ENCODE data around the gene PILRA.
"Not testable (repeated sequence)": the region's sequence is repeated elsewhere in the genome, so short reads cannot be mapped to it uniquely, and the experiment has no call there.

PILRA gene

DNA sequence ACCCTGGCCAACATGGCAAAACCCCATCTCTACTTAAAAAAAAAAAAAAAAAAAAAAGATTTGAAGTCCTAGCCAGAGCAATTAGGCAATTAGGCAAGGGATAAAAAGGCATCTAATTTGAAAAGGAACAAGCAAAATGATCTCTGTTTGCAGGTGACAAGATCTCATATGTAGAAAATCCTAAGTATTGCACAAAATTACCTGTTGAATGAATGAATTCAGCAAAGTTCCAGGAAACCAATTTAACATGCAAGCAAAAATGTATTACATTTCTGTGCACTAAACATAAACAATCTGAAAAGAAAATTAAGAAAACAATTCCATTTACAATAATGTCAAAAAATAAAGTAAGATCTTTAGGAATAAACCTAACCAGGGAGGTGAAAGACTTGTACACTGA, 10.2 kb upstream of the PILRA start:
- TF ChIP-seq, protein P1, sequence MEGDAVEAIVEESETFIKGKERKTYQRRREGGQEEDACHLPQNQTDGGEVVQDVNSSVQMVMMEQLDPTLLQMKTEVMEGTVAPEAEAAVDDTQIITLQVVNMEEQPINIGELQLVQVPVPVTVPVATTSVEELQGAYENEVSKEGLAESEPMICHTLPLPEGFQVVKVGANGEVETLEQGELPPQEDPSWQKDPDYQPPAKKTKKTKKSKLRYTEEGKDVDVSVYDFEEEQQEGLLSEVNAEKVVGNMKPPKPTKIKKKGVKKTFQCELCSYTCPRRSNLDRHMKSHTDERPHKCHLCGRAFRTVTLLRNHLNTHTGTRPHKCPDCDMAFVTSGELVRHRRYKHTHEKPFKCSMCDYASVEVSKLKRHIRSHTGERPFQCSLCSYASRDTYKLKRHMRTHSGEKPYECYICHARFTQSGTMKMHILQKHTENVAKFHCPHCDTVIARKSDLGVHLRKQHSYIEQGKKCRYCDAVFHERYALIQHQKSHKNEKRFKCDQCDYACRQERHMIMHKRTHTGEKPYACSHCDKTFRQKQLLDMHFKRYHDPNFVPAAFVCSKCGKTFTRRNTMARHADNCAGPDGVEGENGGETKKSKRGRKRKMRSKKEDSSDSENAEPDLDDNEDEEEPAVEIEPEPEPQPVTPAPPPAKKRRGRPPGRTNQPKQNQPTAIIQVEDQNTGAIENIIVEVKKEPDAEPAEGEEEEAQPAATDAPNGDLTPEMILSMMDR (IDR thresholded peaks at IDR 0.05; ENCODE audit: low read depth, low read length, missing control alignments) = no peak
- no peak overlapping the region for H3K4me3 ChIP-seq (ENCODE audit: low read depth, low read length)
- DNase-seq (ENCODE audit: low read depth) = no peak

DNA sequence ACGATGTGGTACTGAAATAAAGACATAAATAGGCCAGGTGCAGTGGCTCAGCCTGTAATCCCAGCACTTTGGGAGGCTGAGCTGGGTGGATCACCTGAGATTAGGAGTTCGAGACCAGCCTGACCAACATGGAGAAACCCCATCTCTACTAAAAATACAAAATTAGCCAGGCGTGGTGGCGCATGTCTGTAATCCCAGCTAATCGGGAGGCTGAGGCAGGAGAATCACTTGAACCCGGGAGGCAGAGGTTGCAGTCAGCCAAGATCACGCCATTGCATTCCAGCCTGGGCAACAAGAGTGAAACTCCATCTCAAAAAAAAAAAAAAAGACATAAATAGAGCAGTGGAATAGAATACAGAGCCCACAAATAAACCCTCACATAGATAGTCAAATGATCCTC, 9.5 kb upstream of the PILRA start:
- H3K4me3 ChIP-seq (ENCODE audit: low read depth, low read length); DNase-seq (ENCODE audit: low read depth): not testable (repeated sequence)

DNA sequence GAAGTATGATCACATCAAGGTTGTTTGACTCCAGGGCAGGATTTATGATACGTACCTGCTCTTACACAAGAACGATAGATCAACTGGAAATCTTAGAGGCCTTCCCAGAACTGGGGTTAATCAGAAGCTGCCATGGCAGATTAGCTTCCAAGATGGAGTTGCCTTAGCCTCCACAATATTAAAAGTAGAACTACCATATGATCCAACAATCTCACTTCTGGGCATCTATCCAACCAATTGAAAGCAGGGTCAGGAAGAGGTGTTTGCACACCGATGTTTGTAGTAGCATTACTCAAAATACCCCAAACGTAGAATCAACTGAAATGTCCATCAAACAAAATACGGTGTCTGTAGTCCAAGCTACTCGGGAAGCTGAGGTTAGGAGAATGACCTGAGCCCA, 8.8 kb upstream of the PILRA start:
- no peak overlapping the region for H3K4me3 ChIP-seq (ENCODE audit: low read depth, low read length)
- no peak for DNase-seq (ENCODE audit: low read depth)
- TF ChIP-seq, protein P1 (IDR thresholded peaks at IDR 0.05; ENCODE audit: low read depth, low read length, missing control alignments) = no peak

DNA sequence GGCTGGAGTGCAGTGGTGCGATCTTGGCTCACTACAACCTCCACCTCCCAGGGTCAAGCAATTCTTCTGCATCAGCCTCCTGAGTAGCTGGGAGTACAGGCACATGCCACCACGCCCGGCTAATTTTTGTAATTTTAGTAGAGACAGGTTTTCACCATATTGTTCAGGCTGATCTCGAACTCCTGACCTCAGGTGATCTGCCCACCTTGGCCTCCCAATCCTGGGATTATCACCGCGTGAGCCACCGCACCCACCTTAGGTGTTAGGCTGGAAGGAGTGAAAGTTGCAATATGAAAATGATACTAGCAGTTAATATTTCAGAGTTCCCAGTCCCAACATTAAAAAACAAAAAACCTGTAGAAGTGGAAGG, 7.3 kb upstream of the PILRA start:
- not testable (repeated sequence) for DNase-seq (ENCODE audit: low read depth); H3K4me3 ChIP-seq (ENCODE audit: low read depth, low read length)

DNA sequence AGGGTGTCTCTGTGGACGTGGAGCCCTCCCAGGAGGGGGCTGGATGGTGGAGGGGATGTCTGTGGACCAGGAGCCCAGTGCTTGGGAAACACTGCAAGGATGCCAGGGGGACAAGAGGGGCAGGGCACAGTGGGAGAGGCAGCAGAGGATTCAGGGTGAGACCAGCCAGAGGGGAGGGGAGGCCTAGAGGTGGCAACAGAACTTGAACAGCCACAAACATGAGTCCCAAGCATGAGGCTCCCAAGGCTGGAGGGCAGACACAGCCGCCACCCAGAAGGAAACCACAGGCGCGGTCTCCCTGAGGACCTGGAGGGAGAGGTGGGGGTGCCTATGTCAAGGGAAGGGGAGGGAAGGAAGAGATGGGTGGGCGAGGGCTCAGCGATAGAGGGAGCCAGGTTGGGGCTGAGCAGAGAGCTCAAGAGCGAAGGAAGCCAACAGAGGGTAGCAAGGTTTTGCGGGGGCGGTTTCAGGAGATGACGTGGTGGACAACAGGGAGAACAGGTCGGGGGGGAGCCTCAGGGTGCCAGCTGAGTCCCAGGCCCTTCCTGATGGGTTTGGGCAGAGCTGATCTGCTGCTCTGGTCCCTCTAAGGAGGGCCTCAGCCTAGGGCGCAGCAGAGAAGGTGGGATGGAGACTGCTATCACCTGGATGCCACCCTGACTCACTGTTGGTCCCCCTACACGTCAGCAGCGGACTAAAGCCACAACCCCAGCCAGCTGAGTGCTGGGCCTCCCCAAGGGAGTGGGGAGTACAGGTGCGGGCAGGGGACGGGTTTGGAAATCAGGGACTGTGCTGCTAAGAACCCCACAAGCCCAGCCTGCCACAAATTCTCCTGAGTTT, 6.7 kb upstream of the PILRA start:
- no peak overlapping the region for H3K4me3 ChIP-seq (ENCODE audit: low read depth, low read length)
- DNase-seq (ENCODE audit: low read depth) = no peak
- TF ChIP-seq, protein P1 (IDR thresholded peaks at IDR 0.05; ENCODE audit: low read depth, low read length, missing control alignments) = no peak

DNA sequence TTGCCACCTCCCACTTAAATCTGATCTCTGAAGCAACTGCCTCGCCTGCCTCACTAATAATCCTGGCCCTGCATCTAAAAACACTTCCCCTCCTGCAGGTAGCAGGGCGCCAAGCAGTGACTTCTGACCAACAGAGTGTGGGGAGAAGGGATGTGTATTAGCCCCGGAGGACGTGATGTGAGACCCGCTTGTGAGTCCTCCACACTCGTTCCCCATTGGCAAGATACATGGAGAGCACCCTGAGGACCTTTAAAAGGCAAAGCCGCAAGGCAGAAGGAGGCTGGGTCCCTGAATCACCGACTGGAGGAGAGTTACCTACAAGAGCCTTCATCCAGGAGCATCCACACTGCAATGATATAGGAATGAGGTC, 6.1 kb upstream of the PILRA start:
- no peak overlapping the region for H3K4me3 ChIP-seq (ENCODE audit: low read depth, low read length)
- DNase-seq (ENCODE audit: low read depth) = no peak
- TF ChIP-seq, protein P1 (IDR thresholded peaks at IDR 0.05; ENCODE audit: low read depth, low read length, missing control alignments) = no peak

DNA sequence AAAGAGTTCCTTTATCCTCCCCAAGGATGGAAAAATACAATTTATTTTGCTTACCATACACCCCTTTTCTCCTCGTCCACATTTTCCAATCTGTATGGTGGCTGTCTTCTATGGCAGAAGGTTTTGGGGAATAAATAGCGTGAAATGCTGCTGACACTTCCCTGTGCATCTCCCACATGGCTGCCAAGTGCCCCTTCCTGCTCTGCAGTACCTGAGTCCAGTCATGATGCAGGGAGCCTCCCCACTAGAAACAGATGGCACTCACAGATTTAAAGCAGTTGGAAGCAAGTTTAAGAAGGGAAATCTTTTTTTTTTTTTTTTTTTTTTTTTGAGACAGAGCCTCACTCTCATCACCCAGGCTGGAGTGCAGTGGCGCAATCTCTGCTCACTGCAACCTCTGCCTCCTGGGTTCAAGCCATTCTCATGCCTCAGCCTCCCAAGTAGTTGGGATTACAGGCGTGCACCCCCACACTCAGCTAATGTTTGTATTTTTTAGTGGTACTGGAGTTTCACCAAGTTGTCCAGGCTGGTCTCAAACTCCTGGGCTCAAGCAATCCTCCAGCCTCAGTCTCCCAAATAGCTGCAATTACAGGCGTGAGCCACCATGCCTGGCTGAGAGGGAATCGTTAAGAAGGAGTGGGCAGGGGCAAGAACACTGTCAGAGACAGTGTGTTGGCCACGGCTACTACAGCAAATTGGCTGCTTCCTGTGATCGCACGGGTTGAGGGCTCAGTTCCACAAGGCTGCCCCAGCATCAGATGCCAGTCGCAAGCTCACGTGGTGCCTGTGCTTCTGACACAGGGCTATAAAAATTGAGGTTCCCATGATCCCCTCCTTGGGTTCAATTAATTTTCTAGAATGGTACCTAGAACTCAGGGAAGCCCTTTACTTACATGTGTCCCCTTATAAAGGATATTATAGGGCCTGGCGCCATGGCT, 5.3 kb upstream of the PILRA start:
- no peak for DNase-seq (ENCODE audit: low read depth)
- H3K4me3 ChIP-seq (ENCODE audit: low read depth, low read length) = no peak overlapping the region
- TF ChIP-seq, protein P1 (IDR thresholded peaks at IDR 0.05; ENCODE audit: low read depth, low read length, missing control alignments) = no peak
